Gastroesophageal sphincter (tissue), 4 donors: ENCODE results near the gene FAAP20. TPM values are rescaled to one million over a fixed set of nuclear protein-coding genes. Genes with fewer than 3 reads are reported as not detected.

ENCODE experiments used
- ATAC-seq: fragments of 150-250 bp; one replicate; pipeline ENCODE4 v1.9.1; 2016; ENCODE audit warnings: mild to moderate bottlenecking, moderate library complexity
- H3K27ac ChIP-seq, 4 donors: fragments of 200-600 bp; sonication (generic) in 3 of 4; 1 replicate in 3 of 4; 2 replicates in 1 of 4; pipeline ENCODE4 v1.5.1; 2016 to 2019
- H3K27me3 ChIP-seq: fragments of 200-600 bp; sonication (generic); one replicate; pipeline ENCODE4 v1.5.1; 2019
- H3K36me3 ChIP-seq, 2 donors: fragments of 200-600 bp; sonication (generic); one replicate each; pipeline ENCODE4 v1.5.1; 2019; ENCODE audit warnings: control low read depth in 1 of 2
- H3K4me1 ChIP-seq, 3 donors: fragments of 200-600 bp; sonication (generic); 1 replicate in 2 of 3; 2 replicates in 1 of 3; pipeline ENCODE4 v1.5.1; 2016 to 2019; ENCODE audit warnings: control low read depth in 2 of 3
- H3K4me3 ChIP-seq, 2 donors: fragments of 200-600 bp; sonication (generic); one replicate each; pipeline ENCODE4 v1.5.1; 2019; ENCODE audit warnings: mild to moderate bottlenecking in 1 of 2, moderate library complexity in 1 of 2
- H3K9me3 ChIP-seq, 3 donors: fragments of 200-600 bp; sonication (generic); one replicate each; pipeline ENCODE4 v1.5.1; 2017 to 2019; ENCODE audit warnings: control low read depth in 2 of 3
- EP300 ChIP-seq: sonication (generic); formaldehyde crosslinking; IDR thresholded peaks from one replicate; pipeline ENCODE4 v1.6.1; 2017; ENCODE audit warnings: antibody characterized with exemption, mild to moderate bottlenecking
- POLR2A ChIP-seq, 2 donors: fragments of 450-650 bp; IDR thresholded peaks; one replicate each; pipeline ENCODE4 v1.6.1; 2017; ENCODE audit warnings: antibody characterized with exemption in 2 of 2, mild to moderate bottlenecking in 2 of 2, moderate library complexity in 1 of 2
- POLR2AphosphoS5 ChIP-seq: sonication (generic); formaldehyde crosslinking; IDR thresholded peaks from one replicate; pipeline ENCODE4 v1.6.1; 2017; ENCODE audit warnings: antibody characterized with exemption
- WGBS, 2 donors: methylation state at CpG; one replicate each; pipeline ENCODE4 v1.1.5; 2018; ENCODE audit warnings: low coverage in 1 of 2; 5-methylcytosine and 5-hydroxymethylcytosine counted together
- total RNA-seq, 4 donors: library from RNA; depleted of rRNA; stranded (reverse); fragments of >200 nt; gene quantifications; one replicate each; pipeline ENCODE4 v1.1.0, GENCODE V29; 2016
- TF ChIP-seq, protein P1 (sequence below), 4 experiments: fragments of 200-600 bp in 2 of 4; fragments of 450-650 bp in 2 of 4; sonication (generic) in 1 of 4; IDR thresholded peaks; one replicate each; pipeline ENCODE4 v1.5.1; 2017 to 2019; ENCODE audit warnings: antibody characterized with exemption in 4 of 4, mild to moderate bottlenecking in 2 of 4, moderate library complexity in 2 of 4

The FAAP20 gene
- total RNA-seq, 4 donors from 2014 or later = 25.8 to 51.1 (median 43.3) TPM

DNA sequence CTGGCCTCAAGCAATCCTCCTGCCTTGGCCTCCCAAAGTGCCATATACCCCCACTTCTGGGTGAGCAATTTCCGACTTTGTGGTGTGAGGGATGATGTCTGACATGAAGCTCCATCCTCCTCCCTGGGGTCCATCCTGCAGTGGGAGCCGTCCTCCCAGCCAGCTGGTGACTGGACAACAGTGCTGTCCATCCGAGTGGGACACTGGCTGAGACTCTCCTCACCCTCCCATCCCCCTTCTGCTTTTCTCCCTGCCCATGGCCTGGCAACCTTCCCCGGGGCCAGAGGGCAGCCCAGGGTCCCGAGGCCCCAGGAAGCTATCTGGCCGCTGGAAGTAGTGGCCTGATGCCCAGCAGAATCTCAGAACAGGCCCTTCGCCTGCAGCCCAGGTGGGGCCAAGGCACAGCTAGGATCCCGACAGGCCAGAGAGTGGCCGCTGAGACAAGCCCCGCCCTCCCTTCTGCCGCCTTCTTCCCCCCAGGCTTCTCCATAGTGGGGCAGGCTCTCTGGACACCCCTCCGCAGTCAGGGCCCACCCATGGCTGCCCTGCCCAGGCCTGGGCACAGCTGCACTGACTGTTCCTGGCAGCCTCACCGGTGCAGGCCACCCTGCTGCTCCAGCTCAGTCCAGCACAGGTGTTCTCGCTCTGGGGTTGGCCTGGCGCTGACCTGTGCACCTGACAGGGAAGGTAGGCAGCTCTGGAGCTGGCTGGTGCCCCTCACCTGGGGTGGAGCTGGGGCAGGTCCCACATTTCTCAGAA, 8.4 kb upstream of the FAAP20 start:
- Histone ChIP-seq H3K4me1 (peaks cover 0 to 82% (median 58%) of the 10 kb centered on the region in 3 donors), H3K27me3 (no peaks in the 10 kb centered on the region), H3K9me3 (no peaks in the 10 kb centered on the region), H3K36me3 (no peaks in the 10 kb centered on the region), H3K4me3 (no peak overlapping the region), H3K27ac (peak overlapping the region in 3 of 4 donors; percentile 87 to 96 (median 93))
- TF ChIP-seq EP300 (no peak), POLR2AphosphoS5 (no peak), POLR2A (IDR thresholded peaks at IDR 0.05) (no peak)
- TF ChIP-seq, protein P1, sequence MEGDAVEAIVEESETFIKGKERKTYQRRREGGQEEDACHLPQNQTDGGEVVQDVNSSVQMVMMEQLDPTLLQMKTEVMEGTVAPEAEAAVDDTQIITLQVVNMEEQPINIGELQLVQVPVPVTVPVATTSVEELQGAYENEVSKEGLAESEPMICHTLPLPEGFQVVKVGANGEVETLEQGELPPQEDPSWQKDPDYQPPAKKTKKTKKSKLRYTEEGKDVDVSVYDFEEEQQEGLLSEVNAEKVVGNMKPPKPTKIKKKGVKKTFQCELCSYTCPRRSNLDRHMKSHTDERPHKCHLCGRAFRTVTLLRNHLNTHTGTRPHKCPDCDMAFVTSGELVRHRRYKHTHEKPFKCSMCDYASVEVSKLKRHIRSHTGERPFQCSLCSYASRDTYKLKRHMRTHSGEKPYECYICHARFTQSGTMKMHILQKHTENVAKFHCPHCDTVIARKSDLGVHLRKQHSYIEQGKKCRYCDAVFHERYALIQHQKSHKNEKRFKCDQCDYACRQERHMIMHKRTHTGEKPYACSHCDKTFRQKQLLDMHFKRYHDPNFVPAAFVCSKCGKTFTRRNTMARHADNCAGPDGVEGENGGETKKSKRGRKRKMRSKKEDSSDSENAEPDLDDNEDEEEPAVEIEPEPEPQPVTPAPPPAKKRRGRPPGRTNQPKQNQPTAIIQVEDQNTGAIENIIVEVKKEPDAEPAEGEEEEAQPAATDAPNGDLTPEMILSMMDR (IDR thresholded peaks at IDR 0.05) = no peak
- 55 to 71% methylated on average over 1 to 2 of the region's 15 CpGs for WGBS, 2 donors
- no peak for ATAC-seq

DNA sequence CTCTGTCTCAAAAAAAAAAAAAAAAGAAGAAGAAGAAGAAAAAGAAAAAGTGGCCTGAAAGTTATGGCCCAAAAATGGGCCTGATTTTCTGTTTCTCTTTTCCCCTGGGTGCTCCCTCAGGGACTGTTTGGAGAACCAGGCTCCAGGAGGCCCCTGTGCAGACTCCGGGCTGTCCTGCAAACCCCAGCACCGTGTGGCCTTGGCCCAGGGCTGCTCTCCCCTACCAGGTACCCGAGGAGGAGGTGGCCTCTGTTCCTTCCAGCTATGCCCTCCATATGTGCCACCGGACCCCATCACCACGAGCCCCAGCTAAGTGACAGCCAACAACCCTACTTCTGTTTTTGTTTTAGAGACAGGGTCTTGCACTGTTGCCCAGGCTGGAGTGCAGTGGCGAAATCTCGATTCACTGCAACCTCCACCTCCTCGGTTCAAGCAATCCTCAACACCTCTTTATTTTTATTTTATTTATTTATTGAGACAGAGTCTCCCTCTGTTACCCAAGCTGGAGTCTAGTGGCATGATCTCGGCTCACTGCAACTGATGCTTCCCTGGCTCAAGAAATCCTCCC, 7.5 kb upstream of the FAAP20 start:
- Histone ChIP-seq H3K36me3 (no peaks in the 10 kb centered on the region), H3K4me1 (peaks cover 0 to 74% (median 50%) of the 10 kb centered on the region in 3 donors), H3K4me3 (no peak overlapping the region), H3K27ac (no peak overlapping the region), H3K9me3 (no peaks in the 10 kb centered on the region), H3K27me3 (no peaks in the 10 kb centered on the region)
- ATAC-seq = no peak
- TF ChIP-seq POLR2A (IDR thresholded peaks at IDR 0.05) = no peak
- no peak for TF ChIP-seq EP300
- no peak for TF ChIP-seq POLR2AphosphoS5
- TF ChIP-seq, protein P1 (IDR thresholded peaks at IDR 0.05) = no peak
- WGBS, 2 donors = 73 to 100% methylated on average over 1 to 9 of the region's 9 CpGs

DNA sequence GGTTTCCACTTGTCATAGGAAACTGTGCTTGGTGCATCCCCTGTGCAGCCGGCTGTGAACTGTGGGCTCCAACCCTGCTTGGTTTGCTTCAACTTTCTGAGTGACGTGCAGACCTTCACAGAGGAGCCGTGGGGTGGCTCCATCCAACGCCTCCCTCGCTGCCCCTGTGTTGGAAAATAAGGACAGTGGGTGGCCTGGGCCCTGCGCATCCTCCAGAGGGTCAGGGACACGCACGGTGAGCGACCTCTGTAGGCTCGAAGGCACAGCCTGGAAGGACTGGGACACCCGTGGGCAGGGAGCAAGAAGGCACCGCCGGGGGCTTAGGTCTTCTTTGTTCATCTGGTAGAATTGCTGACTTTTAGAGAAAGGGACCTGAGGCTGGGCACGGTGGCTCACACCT, 6.5 kb upstream of the FAAP20 start:
- 80 to 81% methylated on average over 5 to 9 of the region's 14 CpGs for WGBS, 2 donors
- Histone ChIP-seq H3K36me3 (no peaks in the 10 kb centered on the region), H3K4me1 (peaks cover 0 to 65% (median 42%) of the 10 kb centered on the region in 3 donors), H3K4me3 (no peak overlapping the region), H3K9me3 (no peaks in the 10 kb centered on the region), H3K27me3 (no peaks in the 10 kb centered on the region), H3K27ac (peak overlapping the region in 2 of 4 donors; percentile 31 to 94)
- ATAC-seq = no peak
- TF ChIP-seq EP300 (no peak), POLR2A (IDR thresholded peaks at IDR 0.05) (no peak), POLR2AphosphoS5 (no peak)
- TF ChIP-seq, protein P1 (IDR thresholded peaks at IDR 0.05) = no peak

DNA sequence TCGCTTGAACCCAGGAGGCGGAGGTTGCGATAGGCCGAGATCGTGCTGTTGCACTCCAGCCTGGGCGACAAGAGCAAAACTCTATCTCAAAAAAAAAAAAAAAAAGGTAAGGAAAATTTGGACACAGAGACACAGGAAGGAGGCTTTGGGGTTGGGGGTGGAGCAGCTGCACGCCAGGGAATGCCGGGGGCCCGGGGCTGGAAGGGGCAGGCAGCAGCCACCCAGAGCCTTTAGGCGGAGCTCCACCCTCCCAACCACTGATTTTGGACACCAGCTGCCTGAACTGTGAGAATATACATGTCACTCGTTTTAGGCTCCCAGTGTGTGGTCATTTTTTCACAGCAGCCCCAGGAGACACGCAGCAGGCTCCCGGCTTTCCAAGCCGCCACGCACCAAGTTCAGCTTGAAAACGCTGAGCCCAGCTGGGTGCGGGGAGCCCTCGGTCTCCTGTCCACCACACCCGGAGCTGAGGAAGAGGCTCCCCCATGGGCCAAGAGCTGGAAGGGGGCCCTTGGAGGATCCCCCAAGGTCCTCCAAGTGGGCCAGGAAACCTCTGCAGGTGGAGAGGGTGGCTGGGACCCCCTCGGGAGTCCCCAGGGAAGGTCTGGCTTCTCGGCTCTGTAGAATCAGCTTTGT, 5.9 kb upstream of the FAAP20 start:
- no peaks in the 10 kb centered on the region for H3K36me3 ChIP-seq
- no peak for ATAC-seq
- H3K27me3 ChIP-seq = no peaks in the 10 kb centered on the region
- peak overlapping the region in 2 of 4 donors; percentile 94 to 99 for H3K27ac ChIP-seq
- TF ChIP-seq, protein P1 (IDR thresholded peaks at IDR 0.05) = no peak
- no peak for TF ChIP-seq POLR2AphosphoS5
- H3K9me3 ChIP-seq = no peaks in the 10 kb centered on the region
- H3K4me3 ChIP-seq = no peak overlapping the region
- peaks cover 0 to 65% (median 42%) of the 10 kb centered on the region in 3 donors for H3K4me1 ChIP-seq
- 41 to 73% methylated on average over 3 to 4 of the region's 21 CpGs for WGBS, 2 donors
